ENCODE measurements around the gene LILRA5.

LILRA5 gene

GRCh38 chr19:54319892-54320670 lies 7.1 kb upstream of the LILRA5 start:
- no peak for TF ChIP-seq CTCF (conservative IDR thresholded peaks at IDR 0.05)
- H3K27ac ChIP-seq: no peak overlapping the region

DNA sequence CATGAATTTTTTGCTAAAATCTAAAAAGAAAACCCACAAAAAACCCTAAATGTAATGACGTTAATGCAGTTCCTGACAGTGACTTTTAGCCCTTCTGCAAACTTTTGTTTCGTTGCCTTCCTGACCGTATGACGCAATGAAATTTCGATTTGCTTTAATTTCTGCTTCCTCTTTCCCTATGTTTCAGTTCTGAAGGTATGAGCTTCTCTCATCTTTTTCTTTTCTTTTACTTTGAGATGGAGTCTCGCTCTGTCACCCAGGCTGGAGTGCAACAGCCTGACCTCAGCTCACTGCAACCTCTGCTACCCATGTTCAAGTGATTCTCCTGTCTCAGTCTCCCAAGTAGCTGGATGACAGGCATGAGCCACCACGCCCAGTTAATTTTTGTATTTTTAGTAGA lies 6.1 kb upstream of the LILRA5 start:
- TF ChIP-seq CTCF (conservative IDR thresholded peaks at IDR 0.05): no peak
- H3K27ac ChIP-seq: no peak overlapping the region

- no peak for TF ChIP-seq CTCF (conservative IDR thresholded peaks at IDR 0.05)
- no peak overlapping the region for H3K27ac ChIP-seq
These were observed 4.9 kb upstream of the LILRA5 start for GRCh38 chr19:54317965-54318240.

DNA sequence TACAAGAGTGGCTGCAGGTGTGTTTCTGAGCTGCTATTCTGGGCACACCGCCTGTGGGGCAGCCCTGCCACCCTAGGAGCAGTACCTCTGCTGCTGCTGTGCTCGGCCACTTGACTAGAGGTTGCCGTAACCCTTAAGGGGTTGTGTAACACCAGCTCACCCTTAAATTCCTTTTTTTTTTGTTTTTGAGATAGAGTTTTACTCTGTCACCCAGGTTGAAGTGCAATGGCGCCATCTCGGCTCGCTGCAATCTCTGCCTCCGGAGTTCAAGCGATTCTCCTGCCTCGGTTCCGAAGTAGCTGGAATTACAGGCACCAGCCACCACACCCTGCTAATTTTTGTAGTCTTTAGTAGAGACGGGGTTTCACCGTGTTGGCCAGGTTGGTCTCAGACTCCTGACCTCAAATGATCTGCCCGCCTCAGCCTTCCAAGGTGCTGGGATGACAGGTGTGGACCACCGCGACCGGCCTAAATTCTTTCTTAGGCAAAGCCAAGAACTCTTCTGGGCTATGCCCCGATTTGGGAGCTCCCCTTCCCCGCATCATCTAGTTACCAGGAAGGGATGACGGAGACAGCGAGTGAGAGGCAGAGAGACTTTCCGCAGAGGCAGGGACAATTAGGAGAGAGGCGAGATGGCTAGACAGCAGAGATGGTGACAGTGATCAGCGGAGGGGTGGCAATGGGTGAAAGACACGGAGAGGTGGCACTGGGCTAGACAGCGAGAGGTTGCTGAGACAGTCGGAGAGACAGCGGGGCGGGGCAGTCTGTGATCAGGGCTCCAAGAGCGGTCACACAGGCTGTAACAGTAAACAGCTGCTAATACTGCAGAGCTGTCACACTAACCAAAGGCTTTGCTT lies 4.4 kb upstream of the LILRA5 start:
- no peak overlapping the region for H3K27ac ChIP-seq
- no peak for TF ChIP-seq CTCF (conservative IDR thresholded peaks at IDR 0.05)

DNA sequence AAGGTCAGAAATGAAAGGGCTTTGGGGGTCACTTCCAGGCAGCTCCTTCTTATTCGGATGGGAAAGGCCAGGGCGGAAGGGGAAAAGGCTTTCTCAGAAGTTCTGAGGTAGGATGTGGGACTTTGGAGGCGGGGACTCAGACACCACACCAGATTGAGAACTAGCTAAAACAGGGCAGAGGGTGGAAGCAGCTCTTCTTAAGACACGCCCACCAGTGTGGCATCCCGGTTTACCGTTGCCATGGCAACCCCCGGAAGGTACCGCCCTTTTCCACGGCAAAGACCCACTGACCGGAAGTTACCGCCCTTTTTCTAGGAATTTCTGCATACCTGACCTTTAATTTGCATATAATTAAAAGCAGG lies 3.8 kb upstream of the LILRA5 start:
- TF ChIP-seq CTCF (conservative IDR thresholded peaks at IDR 0.05): no peak
- no peak overlapping the region for H3K27ac ChIP-seq

GRCh38 chr19:54315956-54316355 lies 3.0 kb upstream of the LILRA5 start:
- TF ChIP-seq CTCF (conservative IDR thresholded peaks at IDR 0.05): no peak
- no peak overlapping the region for H3K27ac ChIP-seq

DNA sequence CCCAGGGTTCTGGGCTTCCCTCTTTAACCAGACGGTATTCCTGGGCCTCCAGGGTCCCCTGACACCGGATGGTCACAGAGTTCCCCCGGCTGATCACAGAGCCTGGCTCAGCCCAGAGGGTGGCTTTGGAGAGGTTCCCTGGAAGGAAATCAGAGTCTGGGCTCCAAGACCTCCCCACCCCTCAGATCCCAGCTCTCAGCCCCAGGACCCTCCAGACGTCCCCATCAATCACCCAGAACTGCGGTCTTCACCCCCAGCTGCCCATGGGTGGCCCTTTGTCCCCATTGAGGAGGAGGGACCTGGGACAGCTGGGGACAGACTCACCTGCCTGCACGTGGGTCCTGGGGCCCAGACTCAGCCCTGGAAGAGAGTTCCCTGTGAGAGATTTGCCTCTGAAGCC lies 955 bp downstream of the LILRA5 start:
- TF ChIP-seq CTCF (conservative IDR thresholded peaks at IDR 0.05): no peak
- H3K27ac ChIP-seq: no peak overlapping the region
